Fibroblast of lung (primary cell): ENCODE measurements around the gene EIF2B2. TPM values are rescaled to one million over a fixed set of nuclear protein-coding genes. Genes with fewer than 3 reads are reported as not detected.
"Not testable (repeated sequence)": the region's sequence is repeated elsewhere in the genome, so short reads cannot be mapped to it uniquely, and the experiment has no call there.

ENCODE experiments used
- DNase-seq, 2 donors: peaks; one replicate each; pipeline versions ENCODE4 v3.0.0 to v3.0.0-alpha.2; 2010; ENCODE audit warnings: low read depth in 2 of 2
- H2AFZ ChIP-seq: 2 replicates; pipeline ENCODE4 v1.5.1; 2012; ENCODE audit warnings: low read length, control low read depth, inconsistent platforms
- H3K27ac ChIP-seq: 2 replicates; pipeline ENCODE4 v1.5.1; 2011; ENCODE audit warnings: low read length, control low read depth; ENCODE audit not compliant: insufficient read depth
- H3K27me3 ChIP-seq: 2 replicates; pipeline ENCODE4 v1.5.1; 2011; ENCODE audit warnings: mild to moderate bottlenecking, low read length; ENCODE audit not compliant: control insufficient read depth, insufficient read depth
- H3K36me3 ChIP-seq: 2 replicates; pipeline ENCODE4 v1.5.1; 2011; ENCODE audit warnings: low read length; ENCODE audit not compliant: control insufficient read depth, insufficient read depth
- H3K4me1 ChIP-seq: 2 replicates; pipeline ENCODE4 v1.5.1; 2011; ENCODE audit warnings: low read length; ENCODE audit not compliant: control insufficient read depth, insufficient read depth; ENCODE audit errors: extremely low read depth
- H3K4me2 ChIP-seq: 2 replicates; pipeline ENCODE4 v1.5.1; 2011; ENCODE audit warnings: low read length, control low read depth; ENCODE audit not compliant: insufficient read depth; ENCODE audit errors: extremely low read depth
- H3K4me3 ChIP-seq, 4 experiments: fragments of 200-600 bp in 1 of 4; sonication (generic) in 1 of 4; replicated peaks in 1 of 4; 2 replicates each; pipeline ENCODE4 v1.5.1; 2011 to 2016; ENCODE audit warnings: low read length in 4 of 4, low read depth in 3 of 4, mild to moderate bottlenecking in 3 of 4, control low read depth in 2 of 4, inconsistent platforms in 1 of 4, mixed read lengths in 1 of 4; ENCODE audit not compliant: insufficient read depth in 1 of 4; ENCODE audit errors: control extremely low read depth in 1 of 4
- H3K79me2 ChIP-seq: 2 replicates; pipeline ENCODE4 v1.5.1; 2012; ENCODE audit warnings: mild to moderate bottlenecking, low read length, inconsistent platforms; ENCODE audit not compliant: control insufficient read depth, insufficient read depth
- H3K9ac ChIP-seq: 2 replicates; pipeline ENCODE4 v1.5.1; 2011; ENCODE audit warnings: mild to moderate bottlenecking, low read length, control low read depth; ENCODE audit not compliant: insufficient read depth
- H3K9me3 ChIP-seq: 2 replicates; pipeline ENCODE4 v1.5.1; 2012; ENCODE audit warnings: low read depth, low read length; ENCODE audit not compliant: control insufficient read depth, insufficient read depth
- H4K20me1 ChIP-seq: 2 replicates; pipeline ENCODE4 v1.5.1; 2011; ENCODE audit warnings: low read length; ENCODE audit not compliant: control insufficient read depth, insufficient read depth; ENCODE audit errors: extremely low read depth
- CTCF ChIP-seq, 2 donors: IDR thresholded peaks in 1 of 2; conservative IDR thresholded peaks in 1 of 2; 1 replicate in 1 of 2; 2 replicates in 1 of 2; pipeline ENCODE4 v1.5.1; 2011 to 2012; ENCODE audit warnings: low read length in 2 of 2, control low read depth in 1 of 2, inconsistent platforms in 1 of 2, low read depth in 1 of 2, mild to moderate bottlenecking in 1 of 2
- EZH2 ChIP-seq: IDR thresholded peaks from 2 replicates; pipeline ENCODE4 v1.5.1; 2012; ENCODE audit warnings: low read length, control low read depth, mild to moderate bottlenecking; ENCODE audit errors: missing control alignments
- polyA plus RNA-seq, 2 donors: library from polyadenylated mRNA; depleted of rRNA in 1 of 2; stranded (reverse) in 1 of 2; unstranded in 1 of 2; fragments of >200 nt; gene quantifications; 2 replicates each; pipeline ENCODE4 v1.2.1, GENCODE V29; 2011 to 2012; ENCODE audit warnings: missing spikeins in 1 of 2
- total RNA-seq: library from RNA; depleted of rRNA; stranded (reverse); fragments of >200 nt; gene quantifications from 2 replicates; pipeline ENCODE4 v1.2.1, GENCODE V29; 2014

EIF2B2 gene
- total and polyA plus RNA-seq, 2 donors (not counting 1 experiment from before 2014, with no cell fraction given): 30.2 to 83.6 TPM

GRCh38 chr14:74985806-74986205 lies 16.9 kb upstream of the EIF2B2 start:
- no peak overlapping the region for H3K9ac ChIP-seq
- no peak overlapping the region for H3K4me2 ChIP-seq
- no peaks in the 10 kb centered on the region for H4K20me1 ChIP-seq
- DNase-seq: no peak
- no peak overlapping the region for H2AFZ ChIP-seq
- H3K79me2 ChIP-seq: no peaks in the 10 kb centered on the region
- no peaks in the 10 kb centered on the region for H3K9me3 ChIP-seq
- H3K36me3 ChIP-seq: no peaks in the 10 kb centered on the region
- no peak overlapping the region for H3K27ac ChIP-seq
- H3K27me3 ChIP-seq: no peaks in the 10 kb centered on the region
- no peak for TF ChIP-seq CTCF (conservative IDR thresholded peaks at IDR 0.05 in 1 of 2, IDR thresholded peaks at IDR 0.05 in 1 of 2; ENCODE audit: low read depth in 1 of 2, low read length in 2 of 2)
- no peaks in the 10 kb centered on the region for H3K4me1 ChIP-seq
- H3K4me3 ChIP-seq: no peak overlapping the region

GRCh38 chr14:74988131-74988530 lies 14.6 kb upstream of the EIF2B2 start:
- no peak overlapping the region for H3K4me2 ChIP-seq
- no peak overlapping the region for H3K4me3 ChIP-seq
- no peaks in the 10 kb centered on the region for H3K27me3 ChIP-seq
- no peak overlapping the region for H3K27ac ChIP-seq
- H3K9me3 ChIP-seq: no peaks in the 10 kb centered on the region
- H4K20me1 ChIP-seq: no peaks in the 10 kb centered on the region
- no peaks in the 10 kb centered on the region for H3K79me2 ChIP-seq
- H3K9ac ChIP-seq: no peak overlapping the region
- no peaks in the 10 kb centered on the region for H3K4me1 ChIP-seq
- H3K36me3 ChIP-seq: no peaks in the 10 kb centered on the region
- peak in 1 of 2 donors; percentile 61 for DNase-seq
- H2AFZ ChIP-seq: no peak overlapping the region
- TF ChIP-seq CTCF (conservative IDR thresholded peaks at IDR 0.05 in 1 of 2, IDR thresholded peaks at IDR 0.05 in 1 of 2; ENCODE audit: low read depth in 1 of 2, low read length in 2 of 2): no peak
- TF ChIP-seq EZH2: no peak

- Histone ChIP-seq H3K27me3 (no peaks in the 10 kb centered on the region), H3K4me2 (no peak overlapping the region), H3K9me3 (no peaks in the 10 kb centered on the region), H3K9ac (no peak overlapping the region), H3K36me3 (no peaks in the 10 kb centered on the region), H3K4me1 (no peaks in the 10 kb centered on the region), H3K4me3 (no peak overlapping the region), H3K27ac (no peak overlapping the region), H4K20me1 (no peaks in the 10 kb centered on the region), H3K79me2 (no peaks in the 10 kb centered on the region), H2AFZ (no peak overlapping the region)
- no peak for DNase-seq
- TF ChIP-seq CTCF (conservative IDR thresholded peaks at IDR 0.05 in 1 of 2, IDR thresholded peaks at IDR 0.05 in 1 of 2; ENCODE audit: low read depth in 1 of 2, low read length in 2 of 2) (no peak), EZH2 (no peak)
Measured at GRCh38 chr14:74988993-74989392, 13.7 kb upstream of the EIF2B2 start.

GRCh38 chr14:74994182-74994581 lies 8.5 kb upstream of the EIF2B2 start:
- not testable (repeated sequence) for H3K9ac ChIP-seq, H2AFZ ChIP-seq, H3K36me3 ChIP-seq, H3K27me3 ChIP-seq, H3K79me2 ChIP-seq, H3K27ac ChIP-seq, H3K4me1 ChIP-seq, DNase-seq, H3K4me3 ChIP-seq, H4K20me1 ChIP-seq, H3K9me3 ChIP-seq, H3K4me2 ChIP-seq

- H4K20me1 ChIP-seq, H3K27me3 ChIP-seq, H3K4me3 ChIP-seq, H2AFZ ChIP-seq, H3K36me3 ChIP-seq, H3K27ac ChIP-seq, DNase-seq, H3K9ac ChIP-seq, H3K9me3 ChIP-seq, H3K4me1 ChIP-seq, H3K4me2 ChIP-seq, H3K79me2 ChIP-seq: not testable (repeated sequence)
Measured at GRCh38 chr14:74995781-74996180, 6.9 kb upstream of the EIF2B2 start.
